Measurements from ENCODE around the gene RSPH3.
"Not testable (repeated sequence)": the region's sequence is repeated elsewhere in the genome, so short reads cannot be mapped to it uniquely, and the experiment has no call there.

DNA sequence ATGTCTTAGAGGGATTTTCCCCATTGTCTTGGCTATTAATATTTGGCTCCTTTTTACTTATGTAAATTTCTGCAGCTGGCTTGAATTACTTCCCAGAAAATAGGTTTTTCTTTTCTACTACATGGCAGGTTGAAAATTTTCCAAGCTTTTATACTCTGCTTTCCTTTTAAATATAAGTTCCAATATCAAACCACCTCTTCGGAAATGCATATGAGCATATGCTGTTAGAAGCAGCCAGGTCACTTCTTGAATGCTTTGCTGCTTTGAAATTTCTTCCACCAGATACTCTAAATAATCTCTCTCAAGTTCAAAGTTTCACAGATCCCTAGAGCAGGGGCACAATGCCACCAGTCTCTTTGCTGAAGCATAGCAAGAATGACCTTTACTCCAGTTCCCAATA, 25.2 kb upstream of the RSPH3 start:
- TF ChIP-seq, protein P1, sequence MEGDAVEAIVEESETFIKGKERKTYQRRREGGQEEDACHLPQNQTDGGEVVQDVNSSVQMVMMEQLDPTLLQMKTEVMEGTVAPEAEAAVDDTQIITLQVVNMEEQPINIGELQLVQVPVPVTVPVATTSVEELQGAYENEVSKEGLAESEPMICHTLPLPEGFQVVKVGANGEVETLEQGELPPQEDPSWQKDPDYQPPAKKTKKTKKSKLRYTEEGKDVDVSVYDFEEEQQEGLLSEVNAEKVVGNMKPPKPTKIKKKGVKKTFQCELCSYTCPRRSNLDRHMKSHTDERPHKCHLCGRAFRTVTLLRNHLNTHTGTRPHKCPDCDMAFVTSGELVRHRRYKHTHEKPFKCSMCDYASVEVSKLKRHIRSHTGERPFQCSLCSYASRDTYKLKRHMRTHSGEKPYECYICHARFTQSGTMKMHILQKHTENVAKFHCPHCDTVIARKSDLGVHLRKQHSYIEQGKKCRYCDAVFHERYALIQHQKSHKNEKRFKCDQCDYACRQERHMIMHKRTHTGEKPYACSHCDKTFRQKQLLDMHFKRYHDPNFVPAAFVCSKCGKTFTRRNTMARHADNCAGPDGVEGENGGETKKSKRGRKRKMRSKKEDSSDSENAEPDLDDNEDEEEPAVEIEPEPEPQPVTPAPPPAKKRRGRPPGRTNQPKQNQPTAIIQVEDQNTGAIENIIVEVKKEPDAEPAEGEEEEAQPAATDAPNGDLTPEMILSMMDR (conservative IDR thresholded peaks at IDR 0.05) = not testable (repeated sequence)
- not testable (repeated sequence) for TF ChIP-seq ZFX (IDR thresholded peaks at IDR 0.05)

Measured in C4-2B (cell line).